HG03442 (cell line): Measurements from ENCODE around the gene KANK3.
"Not testable (repeated sequence)": the region's sequence is repeated elsewhere in the genome, so short reads cannot be mapped to it uniquely, and the experiment has no call there.

ENCODE experiments used
- ATAC-seq: cut with Tn5 transposase; IDR thresholded peaks from one replicate; pipeline ENCODE4 v1.9.1; 2021; ENCODE audit warnings: mild to moderate bottlenecking, moderate library complexity; ENCODE audit not compliant: unreplicated experiment

KANK3 gene

DNA sequence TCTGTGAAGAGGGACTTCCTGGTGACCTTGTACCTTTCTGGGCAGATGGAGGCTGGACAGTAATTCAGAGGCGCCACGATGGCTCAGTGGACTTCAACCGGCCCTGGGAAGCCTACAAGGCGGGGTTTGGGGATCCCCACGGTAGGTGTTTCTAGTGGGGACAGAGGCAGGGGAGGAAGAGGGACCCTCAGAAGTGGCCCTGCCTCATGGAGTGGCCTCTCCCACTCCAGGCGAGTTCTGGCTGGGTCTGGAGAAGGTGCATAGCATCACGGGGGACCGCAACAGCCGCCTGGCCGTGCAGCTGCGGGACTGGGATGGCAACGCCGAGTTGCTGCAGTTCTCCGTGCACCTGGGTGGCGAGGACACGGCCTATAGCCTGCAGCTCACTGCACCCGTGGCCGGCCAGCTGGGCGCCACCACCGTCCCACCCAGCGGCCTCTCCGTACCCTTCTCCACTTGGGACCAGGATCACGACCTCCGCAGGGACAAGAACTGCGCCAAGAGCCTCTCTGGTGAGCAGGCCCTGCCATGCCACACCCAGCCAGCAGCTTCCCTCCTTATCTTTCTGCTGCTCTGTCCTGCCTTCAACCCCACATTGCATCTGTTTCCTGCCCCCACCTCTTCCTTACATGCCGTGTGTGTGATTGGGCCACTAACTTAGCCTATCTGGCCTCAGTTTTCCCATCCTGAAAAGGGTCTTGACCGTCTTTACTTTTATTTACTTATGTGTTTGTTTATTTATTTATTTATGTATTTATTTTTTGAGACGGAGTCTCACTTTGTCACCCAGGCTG is 28.1 kb upstream of the KANK3 start:
- no peak for ATAC-seq

DNA sequence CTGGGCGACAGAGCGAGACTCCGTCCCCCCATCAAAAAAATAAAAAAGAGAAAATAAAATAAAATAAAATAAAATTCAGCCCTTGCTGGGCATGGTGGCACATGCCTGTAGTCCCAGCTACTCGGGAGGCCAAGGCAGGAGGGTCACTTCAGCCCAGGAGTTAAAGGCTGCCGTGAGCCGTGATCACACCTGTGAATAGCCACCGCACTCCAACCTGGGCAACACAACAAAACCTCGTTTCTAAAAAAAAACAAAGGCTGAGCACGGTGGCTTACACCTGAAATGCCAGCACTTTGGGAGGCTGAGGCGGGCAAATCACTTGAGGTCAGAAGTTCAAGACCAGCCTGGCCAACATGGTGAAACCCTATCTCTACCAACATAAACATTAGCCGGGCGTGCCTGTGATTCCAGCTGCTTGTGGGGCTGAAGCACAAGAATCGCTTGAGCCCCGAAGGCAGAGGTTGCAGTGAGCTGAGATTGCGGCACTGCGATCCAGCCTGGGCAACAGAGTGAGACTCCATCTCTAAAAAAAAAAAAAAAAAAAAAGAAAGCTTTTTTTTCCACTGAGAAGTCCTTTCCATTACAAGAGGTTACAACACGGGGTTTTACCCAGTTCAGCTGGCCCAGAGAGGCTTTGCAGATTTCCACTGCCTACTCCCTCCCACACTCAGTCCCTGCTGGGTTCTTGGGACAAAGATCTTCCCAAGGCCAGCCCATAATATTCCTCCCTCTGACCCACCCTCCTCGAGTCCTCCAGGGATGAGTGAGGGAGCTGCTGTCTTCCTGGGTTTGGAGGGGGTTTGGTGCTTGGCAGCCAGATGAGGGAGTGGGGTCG is 27.3 kb upstream of the KANK3 start:
- no peak for ATAC-seq

DNA sequence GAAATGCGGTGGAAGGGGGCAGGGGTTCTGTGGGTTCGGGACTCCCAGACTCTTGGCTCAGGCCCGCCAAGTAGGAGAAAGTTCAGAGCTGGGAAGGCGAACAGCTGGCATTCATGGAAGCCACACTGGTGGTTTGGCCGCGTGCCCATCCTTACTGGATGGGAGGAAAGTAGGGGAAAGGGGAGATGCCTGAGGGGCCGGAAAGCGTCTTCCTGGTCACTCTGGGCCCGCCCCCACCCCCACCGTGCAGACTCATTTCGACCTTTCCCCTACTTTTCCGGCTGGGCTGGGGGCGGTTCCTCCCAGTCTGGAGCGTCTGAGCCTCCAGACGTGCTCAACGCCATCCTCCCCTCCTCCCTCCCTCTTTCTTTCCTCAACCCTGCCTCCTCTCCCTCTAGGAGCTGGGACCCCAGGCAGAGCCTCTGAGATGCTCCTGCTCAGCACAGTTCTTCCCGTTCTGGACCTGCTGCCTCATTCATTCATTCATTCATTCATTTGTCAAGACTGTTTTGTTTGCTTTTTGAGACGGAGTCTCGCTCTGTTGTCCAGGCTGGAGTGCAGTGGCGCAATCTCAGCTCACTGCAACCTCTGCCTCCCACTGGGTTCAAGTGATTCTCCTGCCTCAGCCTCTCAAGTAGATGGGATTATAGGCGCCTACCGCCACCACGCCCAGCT is 24.4 kb upstream of the KANK3 start:
- ATAC-seq: no peak

DNA sequence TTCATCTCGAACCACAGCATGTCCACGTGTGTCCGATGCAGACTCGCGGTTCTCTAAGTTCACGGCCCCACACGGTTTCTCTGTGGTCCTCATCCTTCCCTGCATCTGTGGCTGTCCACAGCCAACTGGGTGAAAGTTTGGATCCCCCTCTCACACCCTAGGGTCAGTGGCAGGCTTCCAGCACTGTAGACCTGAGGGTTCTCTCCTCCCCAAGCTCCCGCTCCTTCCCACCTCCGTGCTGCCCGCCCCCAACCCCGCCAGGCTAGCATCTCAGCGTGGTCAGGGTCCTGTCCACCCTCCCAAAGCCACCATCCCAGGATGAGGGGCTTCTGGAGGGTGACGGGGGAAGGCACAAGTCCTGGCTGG is 23.9 kb upstream of the KANK3 start:
- ATAC-seq: no peak

DNA sequence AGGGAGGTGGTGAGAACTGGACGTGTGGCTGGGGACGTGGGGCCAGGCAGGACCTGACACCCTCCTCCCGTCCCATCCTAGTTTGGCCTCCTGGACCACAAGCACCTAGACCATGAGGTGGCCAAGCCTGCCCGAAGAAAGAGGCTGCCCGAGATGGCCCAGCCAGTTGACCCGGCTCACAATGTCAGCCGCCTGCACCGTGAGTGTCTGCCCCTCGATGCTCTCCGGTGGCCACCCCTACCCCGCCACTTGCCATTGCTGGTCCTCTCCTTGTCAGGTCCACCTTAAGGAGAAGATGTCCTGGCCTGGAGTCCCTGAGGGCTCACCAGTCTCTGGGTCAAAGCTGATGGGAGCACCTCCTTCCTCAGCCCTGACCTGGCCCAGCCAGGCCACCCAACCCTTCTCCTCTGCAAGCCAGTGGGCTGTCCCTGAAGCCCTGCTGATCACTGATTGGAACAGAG is 23.1 kb upstream of the KANK3 start:
- no peak for ATAC-seq

DNA sequence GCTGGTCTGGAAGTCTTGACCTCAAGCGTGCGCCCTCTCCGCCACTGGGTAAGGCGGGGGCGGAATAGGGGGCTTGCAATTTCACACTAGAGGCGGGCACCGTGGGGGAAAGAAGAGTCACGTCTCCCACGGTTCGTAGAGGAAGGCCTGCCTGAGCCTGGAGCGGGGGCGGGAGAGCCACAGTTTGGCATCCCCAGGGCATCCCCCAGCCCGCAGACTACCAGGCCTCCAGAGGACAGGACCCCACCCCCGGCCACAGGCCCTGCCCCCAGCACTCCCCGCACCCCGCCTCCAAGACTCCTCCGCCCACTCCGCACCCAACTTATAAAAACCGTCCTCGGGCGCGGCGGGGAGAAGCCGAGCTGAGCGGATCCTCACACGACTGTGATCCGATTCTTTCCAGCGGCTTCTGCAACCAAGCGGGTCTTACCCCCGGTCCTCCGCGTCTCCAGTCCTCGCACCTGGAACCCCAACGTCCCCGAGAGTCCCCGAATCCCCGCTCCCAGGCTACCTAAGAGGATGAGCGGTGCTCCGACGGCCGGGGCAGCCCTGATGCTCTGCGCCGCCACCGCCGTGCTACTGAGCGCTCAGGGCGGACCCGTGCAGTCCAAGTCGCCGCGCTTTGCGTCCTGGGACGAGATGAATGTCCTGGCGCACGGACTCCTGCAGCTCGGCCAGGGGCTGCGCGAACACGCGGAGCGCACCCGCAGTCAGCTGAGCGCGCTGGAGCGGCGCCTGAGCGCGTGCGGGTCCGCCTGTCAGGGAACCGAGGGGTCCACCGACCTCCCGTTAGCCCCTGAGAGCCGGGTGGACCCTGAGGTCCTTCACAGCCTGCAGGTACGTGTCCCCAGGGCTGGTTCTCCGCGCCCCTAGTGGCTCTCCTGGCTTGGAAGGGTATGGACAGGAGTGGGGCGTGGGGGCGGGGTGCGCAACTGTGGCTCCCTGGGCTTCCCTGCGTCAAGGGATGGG is 21.0 kb upstream of the KANK3 start, which contains the start of gene ANGPTL4:
Gene ANGPTL4, plus strand, starts transcription at position 353 of the 969 bp plus-strand sequence. Its CDS starts 167 bp downstream, at position 520.
- ATAC-seq: no peak

DNA sequence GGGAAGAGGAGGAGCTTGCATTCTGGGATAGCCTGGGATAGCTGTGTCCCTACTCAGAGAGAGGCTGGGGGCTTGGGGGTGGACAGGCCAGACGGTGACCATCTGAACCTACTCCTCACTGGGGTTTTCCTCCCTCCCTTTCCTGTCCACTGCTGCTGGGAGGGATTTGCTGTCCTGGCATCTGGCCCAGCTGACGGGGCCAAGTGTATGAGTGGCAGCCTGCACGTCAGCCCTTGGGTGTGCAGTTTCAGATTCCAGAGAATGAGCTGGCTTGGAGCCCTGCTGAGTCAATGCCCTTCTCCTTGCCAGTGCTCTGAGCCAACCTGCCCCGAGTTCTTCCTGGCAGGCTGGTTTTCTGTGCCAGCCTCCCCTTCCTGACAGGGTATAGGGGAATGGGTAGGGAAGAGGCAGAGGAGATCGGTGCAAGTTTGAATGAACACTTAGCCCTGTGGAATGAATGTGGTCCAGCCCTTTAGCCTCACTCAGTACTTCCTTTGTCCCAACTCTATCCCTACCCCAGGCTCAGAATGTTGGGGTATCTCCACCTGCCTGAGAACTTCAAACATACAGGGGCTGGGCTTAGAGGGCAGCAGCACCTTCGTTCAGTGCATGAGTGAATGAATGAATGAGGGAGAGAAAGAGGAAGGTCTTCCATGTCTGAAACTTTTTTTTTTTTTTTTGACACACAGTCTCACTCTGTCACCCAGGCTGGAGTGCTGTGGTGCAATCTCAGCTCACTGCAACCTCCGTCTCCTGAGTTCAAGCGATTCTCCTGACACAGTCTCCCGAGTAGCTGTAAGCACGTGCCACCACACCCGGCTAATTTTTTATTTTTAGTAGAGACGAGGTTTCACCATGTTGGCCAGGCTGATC is 19.1 kb upstream of the KANK3 start:
- ATAC-seq: no peak

DNA sequence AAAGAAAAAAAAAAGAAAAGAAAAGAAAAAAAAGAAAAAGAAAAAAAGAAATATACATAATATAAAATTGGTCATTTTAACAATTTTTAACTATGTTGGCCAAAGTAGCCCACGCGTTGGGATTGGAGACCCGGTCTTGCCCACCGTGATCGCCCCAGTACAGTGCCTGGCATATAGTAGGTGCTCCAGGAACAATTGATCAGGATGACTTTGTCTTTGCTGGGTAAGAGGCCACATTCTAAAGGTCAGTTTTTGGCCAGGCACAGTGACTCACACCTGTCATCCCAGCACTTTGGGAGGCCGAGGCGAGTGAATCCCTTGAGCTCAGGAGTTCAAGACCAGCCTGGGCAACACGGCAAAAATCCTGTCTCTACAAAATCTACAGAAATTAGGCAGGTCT is 17.1 kb upstream of the KANK3 start:
- no peak for ATAC-seq

DNA sequence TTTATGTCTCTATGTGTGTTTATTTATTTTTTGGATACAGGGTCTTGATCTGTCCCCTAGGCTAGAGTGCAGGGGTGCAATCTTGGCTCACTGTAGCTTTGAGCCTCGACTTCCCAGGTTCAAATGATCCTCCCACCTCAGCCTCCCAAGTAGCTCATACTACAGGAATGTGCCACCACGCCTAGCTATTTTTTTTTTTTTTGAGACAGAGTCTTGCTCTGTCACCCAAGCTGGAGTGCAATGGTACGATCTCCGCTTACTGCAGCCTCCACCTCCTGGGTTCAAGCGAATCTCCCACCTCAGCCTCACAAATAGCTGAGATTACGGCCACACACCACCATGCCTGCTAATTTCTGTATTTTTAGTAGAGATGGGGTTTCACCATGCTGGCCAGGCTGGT is 15.9 kb upstream of the KANK3 start:
- ATAC-seq: no peak

DNA sequence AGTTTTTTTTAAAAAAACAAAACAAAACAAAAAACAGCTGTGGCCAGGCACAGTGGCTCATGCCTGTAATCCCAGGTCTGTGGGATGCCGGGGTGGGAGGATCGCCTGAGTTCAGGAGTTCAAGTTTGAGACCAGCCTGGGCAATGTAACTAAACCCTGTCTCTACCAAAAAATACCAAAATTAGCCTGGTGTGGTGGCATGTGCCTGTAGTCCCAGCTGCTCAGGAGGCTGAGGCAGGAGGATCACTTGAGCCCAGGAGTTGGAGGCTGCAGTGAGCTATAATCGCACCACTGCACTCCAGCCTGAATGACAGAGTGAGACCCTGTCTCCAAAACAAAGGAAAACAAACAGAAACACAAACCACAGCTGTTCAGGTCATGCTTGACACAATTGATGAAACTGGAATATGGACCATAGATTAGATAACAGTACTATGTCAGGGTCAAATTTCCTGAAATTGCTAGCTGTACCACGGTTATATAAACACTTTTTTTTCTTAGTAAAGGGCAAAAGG is 14.0 kb upstream of the KANK3 start:
- no peak for ATAC-seq

DNA sequence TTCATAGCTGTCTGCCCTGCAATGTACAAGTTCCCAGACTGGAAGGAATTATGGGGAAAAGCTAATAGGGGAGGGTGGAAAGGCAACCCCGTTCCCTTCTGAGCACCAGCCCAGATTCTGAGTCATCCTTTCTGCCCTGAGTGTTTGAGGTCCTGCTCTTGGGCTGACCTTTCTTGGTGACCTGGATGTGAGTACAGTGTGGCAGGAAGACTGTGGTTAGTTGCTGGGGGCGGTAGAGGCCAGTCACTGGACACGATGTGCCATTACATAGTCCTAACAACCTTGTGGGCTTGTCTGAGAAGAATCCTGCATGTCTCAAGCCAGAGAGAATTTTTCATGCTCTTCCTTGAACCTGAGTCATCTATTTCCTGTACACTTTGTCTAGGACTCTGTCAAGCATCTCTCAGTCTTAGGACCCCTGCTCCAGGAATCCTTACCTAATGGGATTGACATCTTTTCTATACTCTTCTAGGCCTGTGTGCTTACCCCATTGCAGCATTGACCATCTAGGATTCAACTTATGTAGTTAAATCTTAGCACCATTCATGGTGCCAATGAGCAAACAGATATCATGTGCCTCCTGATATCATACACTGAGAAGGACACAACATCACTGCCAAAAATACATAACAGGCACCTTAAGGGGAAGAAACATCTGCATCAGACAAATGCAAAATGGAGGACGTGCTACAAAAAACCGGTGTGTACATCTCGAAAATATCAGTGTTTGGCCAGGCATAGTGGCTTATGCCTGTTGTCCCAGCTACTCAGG is 12.8 kb upstream of the KANK3 start:
- no peak for ATAC-seq

DNA sequence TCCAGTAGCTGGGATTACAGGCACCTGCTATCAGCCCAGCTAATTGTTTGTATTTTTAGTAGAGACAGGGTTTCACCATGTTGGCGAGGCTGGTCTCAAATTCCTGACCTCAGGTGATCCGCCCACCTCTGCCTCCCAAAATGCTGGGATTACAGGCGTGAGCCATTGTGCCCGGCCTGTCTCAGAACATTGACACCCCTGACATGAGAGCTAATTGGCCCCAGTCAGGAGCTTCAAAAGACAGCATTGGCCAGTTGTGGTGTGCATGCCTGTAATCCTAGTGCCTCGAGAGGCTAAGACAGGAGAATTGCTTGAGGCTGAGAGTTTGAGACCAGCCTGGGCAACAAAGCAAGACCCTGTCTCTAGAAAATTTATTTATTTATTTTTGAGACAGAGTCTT is 9.8 kb upstream of the KANK3 start:
- ATAC-seq: not testable (repeated sequence)

DNA sequence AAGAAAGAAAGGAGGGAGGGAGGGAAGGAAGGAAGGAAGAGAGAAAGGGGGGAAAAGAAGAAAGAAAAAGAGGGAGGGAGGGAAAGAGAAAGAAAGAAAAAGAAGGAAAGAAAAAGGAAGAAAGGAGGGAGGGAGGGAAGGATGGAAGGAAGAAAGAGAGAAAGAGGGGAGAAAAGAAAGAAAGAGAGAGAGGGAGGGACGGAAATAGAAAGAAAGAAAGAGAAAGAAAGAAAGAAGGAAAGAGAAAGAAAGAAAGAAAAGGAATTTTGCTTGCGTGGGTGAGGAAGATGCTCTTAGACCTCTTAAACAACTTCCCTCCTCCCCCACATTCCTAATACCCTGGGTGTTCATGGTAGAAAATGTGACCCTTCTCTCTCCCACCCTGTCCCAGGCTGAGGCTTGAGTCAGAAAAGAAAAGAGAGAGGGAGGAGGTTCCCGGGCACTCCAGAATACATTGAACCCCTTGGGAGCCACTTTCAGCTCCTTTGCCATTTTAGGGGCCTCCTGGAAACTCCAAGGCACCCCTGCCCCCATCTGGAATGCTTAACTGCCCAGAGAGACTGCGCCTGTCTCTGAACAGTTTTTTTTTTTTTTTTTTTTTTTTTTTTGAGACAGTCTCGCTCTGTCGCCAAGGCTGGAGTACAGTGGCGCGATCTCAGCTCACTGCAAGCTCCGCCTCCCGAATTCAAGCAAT is 9.2 kb upstream of the KANK3 start:
- ATAC-seq: no peak

DNA sequence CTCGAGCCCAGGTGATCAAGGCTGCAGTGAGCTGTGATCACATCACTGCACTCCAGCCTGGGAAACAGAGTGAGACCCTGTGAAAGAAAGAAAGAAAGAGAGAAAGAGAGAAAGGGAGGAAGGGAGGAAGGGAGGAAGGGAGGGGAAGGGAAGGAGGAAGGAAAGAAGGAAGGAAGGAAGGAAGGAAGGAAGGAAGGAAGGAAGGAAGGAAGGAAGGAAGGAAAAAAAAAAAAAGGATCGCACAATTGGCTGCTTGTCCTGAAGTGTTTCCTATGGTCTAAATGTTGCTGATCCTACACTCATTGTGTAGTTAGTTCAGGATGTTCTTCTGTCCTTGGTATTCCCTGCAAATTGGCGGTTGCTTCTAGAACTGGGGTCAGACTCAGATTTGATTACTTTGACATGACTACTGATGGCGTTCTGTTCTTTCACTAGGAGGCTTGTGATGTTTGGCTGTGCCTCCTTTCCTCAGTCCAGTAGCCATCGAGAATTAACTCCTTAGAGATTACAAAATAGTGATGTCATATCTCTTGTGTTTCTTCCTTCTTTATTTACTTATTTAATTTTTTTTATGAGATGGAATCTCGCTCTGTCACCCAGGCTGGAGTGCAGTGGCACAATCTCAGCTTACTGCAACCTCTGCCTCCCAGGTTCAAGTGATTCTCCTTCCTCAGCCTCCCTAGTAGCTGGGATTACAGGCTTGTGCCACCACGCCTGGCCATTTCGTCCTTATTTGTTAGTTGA is 6.7 kb upstream of the KANK3 start:
- ATAC-seq: not testable (repeated sequence)

DNA sequence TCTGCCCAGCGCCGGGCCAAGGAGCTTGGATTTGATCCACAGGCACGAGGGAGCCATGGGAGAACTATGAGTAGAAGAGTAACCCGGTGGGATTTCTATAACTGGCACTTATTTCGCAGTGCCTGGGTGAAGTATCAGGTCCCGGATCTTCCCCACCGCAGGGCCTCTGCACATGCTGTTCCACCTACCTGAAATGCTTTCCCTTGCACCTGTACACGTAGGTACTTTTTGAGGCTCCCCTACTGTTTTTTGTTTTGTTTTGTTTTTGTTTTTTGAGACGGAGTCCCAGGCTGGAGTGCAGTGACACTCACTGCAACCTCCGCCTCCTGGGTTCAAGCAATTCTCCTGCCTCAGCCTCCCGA is 402 bp upstream of the KANK3 start:
- ATAC-seq: no peak

DNA sequence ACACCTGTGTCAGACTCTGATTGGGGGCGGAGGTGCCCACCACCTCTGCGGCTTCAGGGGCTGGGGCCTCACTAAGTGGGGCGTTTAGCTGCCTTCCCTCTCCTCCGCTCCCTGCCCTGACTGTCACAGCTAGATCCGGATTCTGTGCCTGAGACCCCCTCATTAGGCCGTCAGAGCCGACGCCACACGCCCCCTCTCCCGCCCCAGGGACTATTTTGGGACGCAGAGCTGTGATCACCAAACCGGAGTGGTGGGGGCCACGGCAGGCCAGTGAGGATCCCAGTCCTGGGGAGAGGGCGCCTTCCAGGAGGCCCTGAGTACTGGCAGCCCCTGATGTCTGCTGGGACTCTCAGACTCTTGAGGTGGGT is 762 bp downstream of the KANK3 start:
- ATAC-seq: no peak

DNA sequence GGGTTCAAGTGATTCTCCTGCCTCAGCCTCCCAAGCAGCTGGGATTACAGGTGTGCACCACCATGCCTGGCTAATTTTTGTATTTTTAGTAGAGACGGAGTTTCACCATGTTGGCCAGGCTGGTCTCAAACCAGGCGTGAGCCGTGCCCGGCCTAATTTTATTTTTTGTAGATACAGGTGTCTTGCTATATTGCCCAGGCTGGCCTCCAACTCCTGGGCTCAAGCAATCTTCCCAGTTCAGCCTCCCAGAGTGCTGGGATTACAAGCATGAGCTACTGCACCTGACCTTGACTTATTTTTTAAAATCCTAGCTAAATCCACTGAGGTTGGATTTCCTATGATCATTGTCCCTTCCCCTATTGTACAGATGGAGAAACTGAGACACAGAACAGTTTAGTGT is 1.6 kb downstream of the KANK3 start:
- not testable (repeated sequence) for ATAC-seq
